GM18507 (cell line): ENCODE data around the gene SERPINB5.
A peak's percentile ranks its signal among the peaks of the same experiment; 100 is the strongest.
"Not testable (repeated sequence)": the region's sequence is repeated elsewhere in the genome, so short reads cannot be mapped to it uniquely, and the experiment has no call there.

Experiments used
- DNase-seq: peaks from one replicate; pipeline ENCODE4 v3.0.0; 2011; ENCODE audit warnings: low read depth; ENCODE audit not compliant: insufficient read length; ENCODE audit errors: extremely low spot score
- FAIRE-seq: peaks from 2 replicates; lab custom pipeline; 2011; peaks lifted over from hg19 to GRCh38; lab: Jason Lieb, UNC

The SERPINB5 gene

DNA sequence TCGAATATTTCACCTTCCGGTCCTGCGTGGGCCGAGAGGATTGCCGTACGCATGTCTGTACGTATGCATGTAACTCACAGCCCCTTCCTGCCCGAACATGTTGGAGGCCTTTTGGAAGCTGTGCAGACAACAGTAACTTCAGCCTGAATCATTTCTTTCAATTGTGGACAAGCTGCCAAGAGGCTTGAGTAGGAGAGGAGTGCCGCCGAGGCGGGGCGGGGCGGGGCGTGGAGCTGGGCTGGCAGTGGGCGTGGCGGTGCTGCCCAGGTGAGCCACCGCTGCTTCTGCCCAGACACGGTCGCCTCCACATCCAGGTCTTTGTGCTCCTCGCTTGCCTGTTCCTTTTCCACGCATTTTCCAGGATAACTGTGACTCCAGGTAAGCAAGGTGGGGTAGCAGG is at the start of gene SERPINB5:
SERPINB5 (plus strand) TSS at position 291 of the 400 bp plus-strand sequence. CDS start 7,471 bp downstream, outside the sequence.
- no peak for FAIRE-seq
- DNase-seq = no peak

DNA sequence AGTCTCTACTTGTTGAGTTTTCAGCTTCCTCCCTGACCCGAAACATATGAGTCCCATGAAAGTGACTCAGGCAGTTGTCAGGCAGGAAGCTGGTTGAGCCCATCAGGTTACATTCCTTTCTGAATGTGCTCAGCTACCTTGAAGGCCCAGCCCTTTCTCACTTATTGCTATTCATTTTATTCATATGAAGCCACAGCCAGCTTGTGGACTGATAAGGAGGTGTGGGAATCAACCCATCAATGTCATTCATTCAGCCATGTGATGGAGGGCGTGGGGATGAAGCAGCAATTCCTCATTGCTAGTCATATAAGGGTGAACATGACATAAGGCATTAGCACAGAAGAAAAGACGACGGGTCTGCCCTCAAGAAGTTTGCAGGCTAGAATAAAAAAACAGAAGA is 49.2 kb upstream of the SERPINB5 start:
- DNase-seq (no peak), FAIRE-seq (no peak)

- no peak for FAIRE-seq
- no peak for DNase-seq
Observed at GRCh38 chr18:63430526-63430925, 46.2 kb upstream of the SERPINB5 start.

- FAIRE-seq = no peak
- no peak for DNase-seq
Observed at GRCh38 chr18:63431180-63431579, 45.6 kb upstream of the SERPINB5 start.

- DNase-seq (no peak), FAIRE-seq (no peak)
Observed at GRCh38 chr18:63433334-63433866, 43.4 kb upstream of the SERPINB5 start.

GRCh38 chr18:63438181-63438580 is 38.6 kb upstream of the SERPINB5 start:
- FAIRE-seq = no peak

GRCh38 chr18:63439334-63439733 is 37.4 kb upstream of the SERPINB5 start:
- DNase-seq = no peak
- peak; percentile 90 for FAIRE-seq

More at GRCh38 chr18:63438181-63438580, 38.6 kb upstream of the SERPINB5 start:
- no peak for DNase-seq

DNA sequence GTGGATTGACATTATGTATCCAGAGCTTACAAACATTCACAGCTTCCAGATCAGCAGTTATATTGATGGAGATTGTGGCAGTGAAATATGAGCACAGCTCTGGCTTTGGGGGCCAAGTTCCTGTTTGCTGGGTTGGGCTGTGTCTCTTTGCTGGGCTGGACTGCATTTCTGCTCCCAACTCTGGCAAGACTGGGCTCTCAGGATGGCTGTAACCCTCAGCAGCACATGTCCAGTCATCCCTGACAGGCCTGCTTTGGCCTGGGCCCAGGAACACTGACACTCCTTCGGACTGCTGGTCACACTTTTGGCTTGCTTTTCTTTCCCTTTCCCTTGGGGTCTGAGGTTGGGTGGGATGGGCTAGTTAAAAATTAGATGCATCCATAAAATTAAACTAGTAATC is 36.5 kb upstream of the SERPINB5 start:
- no peak for FAIRE-seq
- no peak for DNase-seq

DNA sequence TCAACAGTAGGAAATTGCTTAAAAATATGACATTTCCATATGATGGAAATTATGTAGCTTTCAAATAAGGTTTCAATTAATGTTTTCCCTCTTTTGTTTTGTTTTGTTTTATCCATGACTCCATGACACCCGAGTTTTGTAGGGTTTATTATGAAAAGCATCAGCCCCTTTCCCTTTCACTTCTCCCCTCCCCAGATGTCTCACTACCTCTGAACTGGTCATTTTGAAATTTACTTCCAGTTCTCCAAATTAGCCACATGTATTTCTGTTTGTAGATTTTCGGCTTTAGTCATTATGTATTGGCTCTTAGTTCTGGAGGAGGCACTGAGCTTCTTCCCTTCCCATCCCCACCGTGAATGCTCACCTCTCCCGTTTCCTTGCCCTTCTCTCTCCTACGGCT is 35.9 kb upstream of the SERPINB5 start:
- DNase-seq (no peak), FAIRE-seq (no peak)

DNA sequence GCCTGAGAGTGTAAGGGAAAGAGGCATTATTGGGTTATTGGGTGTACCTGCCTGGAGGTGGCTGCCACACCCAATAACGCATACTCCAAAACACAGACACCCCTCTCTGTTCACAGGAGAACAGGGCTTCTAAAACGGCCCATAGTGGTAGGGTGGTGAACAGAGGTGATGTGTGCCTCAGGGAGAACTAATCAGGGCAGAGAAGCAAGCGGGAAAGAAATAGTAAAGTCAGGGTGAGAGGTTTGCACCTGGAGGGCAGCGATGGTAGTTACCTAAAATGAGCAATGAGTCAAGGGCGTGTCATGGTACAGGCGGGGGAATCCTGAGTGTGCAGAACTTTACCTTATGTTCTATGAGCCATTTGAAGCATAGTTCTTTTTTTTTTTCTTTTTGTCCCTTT is 32.9 kb upstream of the SERPINB5 start:
- DNase-seq (no peak), FAIRE-seq (no peak)

DNA sequence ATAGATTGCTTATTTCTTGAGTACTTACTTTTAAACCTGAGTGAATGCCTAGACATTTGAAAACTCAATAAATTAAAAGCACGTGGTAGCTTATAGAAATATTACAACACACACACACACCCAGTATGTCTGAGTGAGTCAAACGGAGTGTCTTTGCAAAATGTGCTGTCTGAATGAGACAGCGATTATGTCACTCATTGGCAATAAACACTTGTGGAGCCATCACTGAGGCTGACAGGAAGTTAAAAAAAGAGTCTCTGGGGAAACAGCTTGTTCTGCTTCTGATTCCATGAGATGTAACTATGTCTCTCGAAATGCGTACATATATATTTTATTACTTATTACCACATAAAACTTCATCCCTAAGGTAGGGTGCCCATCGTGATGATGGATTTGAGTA is 32.2 kb upstream of the SERPINB5 start:
- FAIRE-seq (no peak), DNase-seq (no peak)

- no peak for FAIRE-seq
Observed at GRCh38 chr18:63445037-63445436, 31.7 kb upstream of the SERPINB5 start.

DNA sequence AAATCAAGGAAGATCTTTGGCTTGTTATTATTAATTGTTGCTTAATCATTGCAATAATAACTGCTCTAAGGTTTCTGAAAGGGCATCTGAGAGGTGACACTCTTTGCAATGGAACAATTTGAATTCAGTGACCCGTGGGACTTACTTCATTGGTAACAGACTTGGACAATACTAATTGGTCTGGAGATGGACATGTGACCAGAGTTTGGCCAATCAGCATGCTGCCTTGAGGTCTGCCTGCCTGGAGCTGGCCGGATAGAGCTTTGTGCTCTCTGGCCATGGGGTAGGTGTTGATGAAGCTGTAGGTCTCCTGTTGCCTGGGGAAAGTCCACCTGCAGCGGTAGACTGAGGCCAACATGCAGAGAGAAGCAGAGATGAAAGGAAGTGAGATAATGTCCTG is 30.5 kb upstream of the SERPINB5 start:
- no peak for DNase-seq
- FAIRE-seq = no peak

More at GRCh38 chr18:63445037-63445436, 31.7 kb upstream of the SERPINB5 start:
- no peak for DNase-seq

DNA sequence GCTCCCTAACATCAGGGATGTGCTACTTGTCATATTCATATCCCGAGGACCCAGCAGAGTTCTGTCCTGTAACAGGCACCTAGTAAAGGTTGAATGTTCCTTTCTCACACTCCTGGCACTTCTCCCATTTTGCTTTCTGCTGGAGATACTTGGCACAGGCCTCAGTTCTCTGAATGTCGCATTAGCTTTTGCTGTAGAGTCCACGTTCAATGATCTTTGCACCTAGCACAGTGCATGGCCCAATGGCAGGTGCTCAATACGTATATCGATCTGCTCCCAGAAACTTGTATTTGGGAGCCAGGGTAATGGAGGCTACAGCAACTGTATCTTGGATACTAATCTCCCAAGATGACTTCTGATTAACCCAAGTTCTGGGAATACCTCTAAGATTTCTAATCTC is 29.7 kb upstream of the SERPINB5 start:
- no peak for FAIRE-seq
- no peak for DNase-seq

GRCh38 chr18:63449426-63449825 is 27.3 kb upstream of the SERPINB5 start:
- FAIRE-seq (no peak), DNase-seq (no peak)

- no peak for FAIRE-seq
Observed at GRCh38 chr18:63451799-63452660, 24.7 kb upstream of the SERPINB5 start.

DNA sequence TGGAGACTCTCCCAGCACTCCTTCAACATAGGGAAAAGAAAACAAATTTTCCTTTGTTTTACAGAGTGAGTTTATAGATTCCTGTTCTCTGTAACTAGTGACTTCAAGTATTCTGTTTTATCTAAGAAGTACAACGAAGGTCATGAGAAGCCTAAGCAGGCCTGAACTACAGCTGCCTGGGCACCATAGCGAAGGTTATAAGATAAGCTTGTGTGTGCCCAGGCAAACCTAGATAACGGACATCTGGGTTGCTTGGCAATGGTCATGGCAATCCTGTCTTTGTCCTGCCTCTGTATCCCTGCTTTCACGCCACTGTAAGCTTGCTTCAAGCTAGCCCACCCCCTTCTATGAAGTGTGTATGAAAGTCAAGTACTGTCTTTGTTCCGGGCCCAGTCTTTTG is 24.0 kb upstream of the SERPINB5 start:
- not testable (repeated sequence) for FAIRE-seq

More at GRCh38 chr18:63451799-63452660, 24.7 kb upstream of the SERPINB5 start:
- DNase-seq = no peak

DNA sequence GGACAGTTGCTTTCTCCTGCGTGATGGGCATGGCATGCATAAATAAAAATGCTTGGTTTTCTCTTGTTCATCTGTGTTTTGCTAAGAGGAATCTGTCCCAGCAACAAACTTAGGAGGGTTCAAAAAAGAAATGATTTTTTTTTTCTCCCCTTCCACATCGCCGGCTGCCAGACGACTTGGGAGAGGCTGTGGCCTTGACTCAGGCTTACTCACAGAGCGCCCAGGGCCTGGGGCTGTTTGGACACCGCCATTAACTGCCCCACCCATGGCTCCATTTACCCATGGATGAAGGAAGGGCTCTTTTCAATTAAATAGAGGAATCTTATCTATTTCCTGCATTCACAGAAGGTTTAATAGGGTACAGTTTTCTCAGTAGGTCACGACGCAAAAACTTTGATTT is 22.3 kb upstream of the SERPINB5 start:
- no peak for DNase-seq
- FAIRE-seq = no peak

More for the DNA sequence above, 24.0 kb upstream of the SERPINB5 start:
- DNase-seq = not testable (repeated sequence)

DNA sequence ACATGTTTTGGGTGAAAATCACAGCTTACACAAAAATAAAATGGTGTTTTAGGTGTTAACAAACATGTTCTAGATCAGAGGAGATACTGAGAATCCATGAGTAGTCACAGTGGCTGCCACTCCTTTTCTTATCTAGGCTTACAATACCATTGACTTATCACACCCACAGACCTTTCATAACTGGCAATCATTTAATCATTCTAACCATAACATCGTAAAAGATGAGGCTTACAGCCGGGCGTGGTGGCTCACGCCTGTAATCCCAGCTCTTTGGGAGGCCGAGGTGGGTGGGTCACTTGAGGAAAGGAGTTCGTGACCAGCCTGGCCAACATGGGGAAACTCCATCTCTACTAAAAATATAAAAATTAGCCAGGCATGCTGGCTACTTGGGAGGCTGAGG is 18.8 kb upstream of the SERPINB5 start:
- FAIRE-seq (no peak), DNase-seq (no peak)

GRCh38 chr18:63460414-63460813 is 16.3 kb upstream of the SERPINB5 start:
- FAIRE-seq (no peak), DNase-seq (no peak)

DNA sequence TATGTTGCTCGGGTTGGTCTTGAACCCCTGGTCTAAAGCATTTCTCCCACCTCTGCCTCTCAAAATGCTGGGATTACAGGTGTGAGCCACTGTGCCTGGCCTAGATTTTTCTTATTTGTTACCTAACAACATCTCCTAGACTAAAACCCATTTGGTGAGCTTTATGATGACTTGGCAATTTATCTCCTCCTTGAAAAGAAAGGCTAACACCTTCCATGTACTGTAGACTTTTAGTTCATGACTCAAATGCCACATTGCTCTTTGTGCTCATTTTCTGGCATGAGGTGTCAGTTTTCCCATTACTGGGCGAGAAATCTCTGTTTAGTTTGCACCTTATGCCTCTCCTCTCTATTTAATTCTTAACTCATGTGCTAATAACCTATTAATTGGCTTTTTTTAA is 12.3 kb upstream of the SERPINB5 start:
- no peak for FAIRE-seq
- no peak for DNase-seq
